HUES48 (cell line): ENCODE results near the gene CLDN8.

ENCODE experiments used
- H3K27ac ChIP-seq: one replicate; pipeline ENCODE4 v1.7.0; 2013; ENCODE audit warnings: low read depth, low read length, inconsistent platforms
- H3K27me3 ChIP-seq: 2 replicates; pipeline ENCODE4 v1.6.1; 2013; ENCODE audit warnings: mild to moderate bottlenecking, low read length; ENCODE audit not compliant: control insufficient read depth, insufficient read depth
- H3K36me3 ChIP-seq: 2 replicates; pipeline ENCODE4 v1.6.1; 2013; ENCODE audit warnings: low read length; ENCODE audit not compliant: control insufficient read depth, insufficient read depth
- H3K4me1 ChIP-seq: 2 replicates; pipeline ENCODE4 v1.6.1; 2013; ENCODE audit warnings: mild to moderate bottlenecking, low read length; ENCODE audit not compliant: control insufficient read depth, insufficient read depth
- H3K4me3 ChIP-seq: 2 replicates; pipeline ENCODE4 v1.5.1; 2013; ENCODE audit warnings: mild to moderate bottlenecking, low read depth, low read length
- H3K9ac ChIP-seq: 2 replicates; pipeline ENCODE4 v1.6.1; 2013; ENCODE audit warnings: mild to moderate bottlenecking, low read depth, low read length, moderate library complexity
- H3K9me3 ChIP-seq: 2 replicates; pipeline ENCODE4 v1.6.1; 2013; ENCODE audit warnings: low read length; ENCODE audit not compliant: control insufficient read depth, insufficient read depth

CLDN8 gene

GRCh38 chr21:30206551-30207251, 9.2 kb downstream of the CLDN8 start:
- Histone ChIP-seq H3K36me3 (no peaks in the 10 kb centered on the region), H3K4me1 (0 out of 2 replicates have a peak, but pooled peaks cover 6% of the 10 kb centered on the region), H3K4me3 (no peak overlapping the region), H3K9ac (no peak overlapping the region), H3K27me3 (no peaks in the 10 kb centered on the region), H3K9me3 (no peaks in the 10 kb centered on the region), H3K27ac (no peak overlapping the region)

- H3K27me3 ChIP-seq, result no peaks in the 10 kb centered on the region
- H3K4me3 ChIP-seq, result no peak overlapping the region
- H3K9me3 ChIP-seq, result no peaks in the 10 kb centered on the region
- no peak overlapping the region for H3K27ac ChIP-seq
- no peak overlapping the region for H3K9ac ChIP-seq
- no peaks in the 10 kb centered on the region for H3K36me3 ChIP-seq
- no peaks in the 10 kb centered on the region for H3K4me1 ChIP-seq
Measured at GRCh38 chr21:30200000-30200399, 15.9 kb downstream of the CLDN8 start.

GRCh38 chr21:30194701-30195299, 21.1 kb downstream of the CLDN8 start:
- Histone ChIP-seq H3K36me3 (no peaks in the 10 kb centered on the region), H3K4me1 (no peaks in the 10 kb centered on the region), H3K27me3 (no peaks in the 10 kb centered on the region), H3K9me3 (no peaks in the 10 kb centered on the region), H3K4me3 (no peak overlapping the region), H3K27ac (no peak overlapping the region), H3K9ac (no peak overlapping the region)

GRCh38 chr21:30193201-30193600, 22.7 kb downstream of the CLDN8 start:
- Histone ChIP-seq H3K9me3 (no peaks in the 10 kb centered on the region), H3K9ac (no peak overlapping the region), H3K27ac (no peak overlapping the region), H3K27me3 (no peaks in the 10 kb centered on the region), H3K36me3 (no peaks in the 10 kb centered on the region), H3K4me1 (no peaks in the 10 kb centered on the region), H3K4me3 (no peak overlapping the region)

- no peaks in the 10 kb centered on the region for H3K9me3 ChIP-seq
Measured at GRCh38 chr21:30190554-30190953, 25.3 kb downstream of the CLDN8 start.

GRCh38 chr21:30189773-30190172, 26.1 kb downstream of the CLDN8 start:
- Histone ChIP-seq H3K4me1 (no peaks in the 10 kb centered on the region), H3K27me3 (no peaks in the 10 kb centered on the region), H3K36me3 (no peaks in the 10 kb centered on the region), H3K9me3 (no peaks in the 10 kb centered on the region), H3K9ac (no peak overlapping the region), H3K27ac (no peak overlapping the region), H3K4me3 (no peak overlapping the region)

More at GRCh38 chr21:30190554-30190953, 25.3 kb downstream of the CLDN8 start:
- Histone ChIP-seq H3K4me1 (no peaks in the 10 kb centered on the region), H3K27ac (no peak overlapping the region), H3K36me3 (no peaks in the 10 kb centered on the region), H3K4me3 (no peak overlapping the region), H3K9ac (no peak overlapping the region), H3K27me3 (no peaks in the 10 kb centered on the region)

GRCh38 chr21:30186242-30186641, 29.7 kb downstream of the CLDN8 start:
- H3K4me3 ChIP-seq, result no peak overlapping the region
- no peaks in the 10 kb centered on the region for H3K4me1 ChIP-seq
- H3K27ac ChIP-seq, result no peak overlapping the region
- H3K9ac ChIP-seq, result no peak overlapping the region
- no peaks in the 10 kb centered on the region for H3K36me3 ChIP-seq
- no peaks in the 10 kb centered on the region for H3K9me3 ChIP-seq
- no peaks in the 10 kb centered on the region for H3K27me3 ChIP-seq

GRCh38 chr21:30168086-30168485, 47.8 kb downstream of the CLDN8 start:
- Histone ChIP-seq H3K9me3 (no peaks in the 10 kb centered on the region), H3K27ac (no peak overlapping the region), H3K27me3 (no peaks in the 10 kb centered on the region), H3K4me3 (no peak overlapping the region), H3K36me3 (no peaks in the 10 kb centered on the region), H3K9ac (no peak overlapping the region), H3K4me1 (peaks cover 6% of the 10 kb centered on the region; the same call in 1 of the 2 replicates)

GRCh38 chr21:30166705-30167104, 49.2 kb downstream of the CLDN8 start, which contains the start of gene CLDN17:
Gene CLDN17, minus strand, starts transcription at chr21:30166805. Its CDS starts 188 bp downstream, at chr21:30166617.
- Histone ChIP-seq H3K36me3 (no peaks in the 10 kb centered on the region), H3K4me1 (peaks cover 7% of the 10 kb centered on the region; the same call in 1 of the 2 replicates), H3K4me3 (no peak within 1 kb of the TSS), H3K27me3 (no peaks in the 10 kb centered on the region), H3K27ac (no peak within 1 kb of the TSS), H3K9ac (no peak within 1 kb of the TSS), H3K9me3 (no peaks in the 10 kb centered on the region)

GRCh38 chr21:30166171-30166570, 49.7 kb downstream of the CLDN8 start:
- no peak overlapping the region for H3K27ac ChIP-seq
- H3K9ac ChIP-seq, result no peak overlapping the region
- no peak overlapping the region for H3K4me3 ChIP-seq
- H3K9me3 ChIP-seq, result no peaks in the 10 kb centered on the region
- H3K36me3 ChIP-seq, result no peaks in the 10 kb centered on the region
- peaks cover 7% of the 10 kb centered on the region; the same call in 1 of the 2 replicates for H3K4me1 ChIP-seq
- H3K27me3 ChIP-seq, result no peaks in the 10 kb centered on the region

GRCh38 chr21:30164796-30165195, 51.1 kb downstream of the CLDN8 start:
- Histone ChIP-seq H3K27ac (no peak overlapping the region), H3K9ac (no peak overlapping the region)

More at GRCh38 chr21:30164796-30165195, 51.1 kb downstream of the CLDN8 start:
- Histone ChIP-seq H3K9me3 (no peaks in the 10 kb centered on the region), H3K4me1 (peaks cover 7% of the 10 kb centered on the region; the same call in 1 of the 2 replicates), H3K36me3 (no peaks in the 10 kb centered on the region), H3K27me3 (no peaks in the 10 kb centered on the region), H3K4me3 (no peak overlapping the region)
